B cell (primary cell): ENCODE data around the gene PPP6R3. TPM values are rescaled to one million over a fixed set of nuclear protein-coding genes. Genes with fewer than 3 reads are reported as not detected.
"Not testable (repeated sequence)": the region's sequence is repeated elsewhere in the genome, so short reads cannot be mapped to it uniquely, and the experiment has no call there.

ENCODE experiments used
- ATAC-seq: fragments of 200-7000 bp; cut with Tn5 transposase; one replicate; pipeline ENCODE4 v1.10.0; 2021; ENCODE audit warnings: low read depth, mild to moderate bottlenecking, moderate number of reproducible peaks, moderate library complexity
- CTCF ChIA-PET: fragments of 350-600 bp; sonication (Branson Sonifier 250); formaldehyde crosslinking; loops from one replicate; lab custom pipeline; 2021; ENCODE audit warnings: antibody characterized with exemption, inconsistent platforms; lab: Charles Lee
- POLR2A ChIA-PET: fragments of 350-600 bp; sonication (Branson Sonifier 250); formaldehyde crosslinking; loops from one replicate; lab custom pipeline; 2021; ENCODE audit warnings: antibody characterized with exemption; lab: Charles Lee
- DNase-seq: peaks from one replicate; pipeline ENCODE4 v3.0.0; 2013
- H2AFZ ChIP-seq: 2 replicates; pipeline ENCODE4 v1.6.1; 2012; ENCODE audit warnings: mild to moderate bottlenecking, low read depth, low read length; ENCODE audit not compliant: insufficient read depth, poor library complexity, severe bottlenecking
- H3K27ac ChIP-seq, 2 donors: 1 replicate in 1 of 2; 2 replicates in 1 of 2; pipeline ENCODE4 v1.5.1; 2012 to 2013; ENCODE audit warnings: low read length in 2 of 2, mild to moderate bottlenecking in 2 of 2, moderate library complexity in 1 of 2
- H3K27me3 ChIP-seq, 4 experiments: fragments of 200-600 bp in 1 of 4; sonication (generic) in 1 of 4; replicated peaks in 1 of 4; 1 replicate in 2 of 4; 2 replicates in 2 of 4; pipeline versions ENCODE4 v1.6.1 to v1.7.0; 2013 to 2016; ENCODE audit warnings: low read length in 3 of 4, mild to moderate bottlenecking in 2 of 4, mixed read lengths in 1 of 4, moderate library complexity in 1 of 4; ENCODE audit not compliant: insufficient read depth in 4 of 4, control insufficient read depth in 3 of 4; ENCODE audit errors: control extremely low read depth in 1 of 4
- H3K36me3 ChIP-seq, 2 experiments: replicated peaks in 1 of 2; 1 replicate in 1 of 2; 2 replicates in 1 of 2; pipeline versions ENCODE4 v1.6.1 to v1.7.1; 2013; ENCODE audit warnings: low read length in 1 of 2; ENCODE audit not compliant: insufficient read depth in 2 of 2, control insufficient read depth in 1 of 2; ENCODE audit errors: control extremely low read depth in 1 of 2, extremely low read depth in 1 of 2
- H3K4me1 ChIP-seq, 2 donors: fragments of 200-600 bp in 1 of 2; sonication (generic) in 1 of 2; 1 replicate in 1 of 2; 2 replicates in 1 of 2; pipeline versions ENCODE4 v1.5.1 to v1.6.1; 2013 to 2017; ENCODE audit warnings: low read length in 2 of 2; ENCODE audit not compliant: control insufficient read depth in 2 of 2, insufficient read depth in 2 of 2
- H3K4me2 ChIP-seq: replicated peaks from 2 replicates; pipeline ENCODE3; 2012; ENCODE audit warnings: mild to moderate bottlenecking, low read depth, low read length; ENCODE audit not compliant: poor library complexity, severe bottlenecking
- H3K4me3 ChIP-seq, 5 experiments: fragments of 200-600 bp in 1 of 5; sonication (generic) in 1 of 5; 1 replicate in 3 of 5; 2 replicates in 2 of 5; pipeline versions ENCODE4 v1.5.1 to v1.7.0; 2011 to 2016; ENCODE audit warnings: low read length in 4 of 5, mild to moderate bottlenecking in 4 of 5, low read depth in 2 of 5, control low read depth in 1 of 5, moderate library complexity in 1 of 5; ENCODE audit not compliant: insufficient read depth in 1 of 5; ENCODE audit errors: control extremely low read depth in 1 of 5, extremely low read depth in 1 of 5
- H3K79me2 ChIP-seq: fragments of 200-600 bp; sonication (generic); one replicate; pipeline ENCODE4 v1.6.0; 2016; ENCODE audit warnings: low read length; ENCODE audit not compliant: control insufficient read depth, insufficient read depth
- H3K9ac ChIP-seq: fragments of 200-600 bp; sonication (generic); 2 replicates; pipeline ENCODE4 v1.6.1; 2017; ENCODE audit warnings: mild to moderate bottlenecking, low read length, moderate library complexity
- H3K9me3 ChIP-seq, 3 donors: one replicate each; pipeline versions ENCODE4 v1.6.1 to v1.7.1; 2013; ENCODE audit warnings: low read length in 2 of 3; ENCODE audit not compliant: control insufficient read depth in 2 of 3, insufficient read depth in 1 of 3; ENCODE audit errors: control extremely low read depth in 1 of 3
- H4K20me1 ChIP-seq: 2 replicates; pipeline ENCODE4 v1.6.0; 2012; ENCODE audit warnings: mild to moderate bottlenecking, low read length; ENCODE audit not compliant: insufficient read depth, control insufficient read depth, poor library complexity, severe bottlenecking
- H3K27ac Mint-ChIP-seq: one replicate; pipeline ENCODE4 v1.8.0; 2021; ENCODE audit warnings: mixed read lengths
- H3K27me3 Mint-ChIP-seq: one replicate; pipeline ENCODE4 v1.8.0; 2021; ENCODE audit warnings: mixed read lengths
- H3K4me1 Mint-ChIP-seq: one replicate; pipeline ENCODE4 v1.8.0; 2021; ENCODE audit warnings: mixed read lengths
- H3K4me3 Mint-ChIP-seq: one replicate; pipeline ENCODE4 v1.8.0; 2021; ENCODE audit warnings: mixed read lengths
- H3K9me3 Mint-ChIP-seq: one replicate; pipeline ENCODE4 v1.8.0; 2022; ENCODE audit warnings: mixed read lengths; ENCODE audit not compliant: insufficient read depth
- CTCF ChIP-seq: fragments of 200-600 bp; IDR thresholded peaks from one replicate; pipeline ENCODE4 v1.8.0; 2022; ENCODE audit warnings: antibody characterized with exemption, mild to moderate bottlenecking
- EZH2 ChIP-seq: IDR thresholded peaks from 2 replicates; pipeline ENCODE4 v1.6.1; 2012; ENCODE audit warnings: borderline replicate concordance, low read depth, mild to moderate bottlenecking, moderate library complexity, low read length; ENCODE audit not compliant: insufficient read depth, poor library complexity, severe bottlenecking
- WGBS: methylation state at CpG from one replicate; pipeline ENCODE4 v1.1.5; 2013; ENCODE audit warnings: missing lambda C conversion rate; ENCODE audit not compliant: insufficient coverage; 5-methylcytosine and 5-hydroxymethylcytosine counted together
- intact Hi-C: fragments of 100-400 bp; cut with micrococcal nuclease; formaldehyde crosslinking; loops from one replicate; pipeline ENCODE4 v1.10.0; 2022
- polyA plus RNA-seq: library from polyadenylated mRNA; depleted of rRNA; stranded (reverse); fragments of >200 nt; gene quantifications from 2 replicates; pipeline ENCODE4 v1.2.3, GENCODE V29; 2012
- total RNA-seq, 2 donors: library from RNA; stranded (reverse); fragments of 120-200 nt in 1 of 2; gene quantifications; 1 replicate in 1 of 2; 2 replicates in 1 of 2; pipeline versions ENCODE4 v1.2.3 to v1.2.4, GENCODE V29; 2013 to 2022

The PPP6R3 gene
- total and polyA plus RNA-seq, 2 donors (not counting 1 experiment from before 2014, with no cell fraction given), result 48.5 to 159 TPM

- TF ChIP-seq CTCF (no peak), EZH2 (no peak)
- CTCF ChIA-PET, result no interaction called here
- Histone ChIP-seq H3K9ac (no peak overlapping the region), H3K4me2 (no peak overlapping the region), H3K4me1 (peaks cover 14 to 21% of the 10 kb centered on the region in 2 donors), H3K79me2 (peaks cover 23% of the 10 kb centered on the region), H4K20me1 (peaks cover 15% of the 10 kb centered on the region), H3K4me3 (no peak overlapping the region), H3K27ac (no peak overlapping the region), H3K36me3 (no peaks in the 10 kb centered on the region), H2AFZ (no peak overlapping the region), H3K9me3 (no peaks in the 10 kb centered on the region), H3K27me3 (no peaks in the 10 kb centered on the region)
- H3K4me1 Mint-ChIP-seq, result peaks cover 21% of the 10 kb centered on the region
- H3K9me3 Mint-ChIP-seq, result no peaks in the 10 kb centered on the region
- intact Hi-C loops, result no loop called here
- ATAC-seq (no peak), DNase-seq (no peak)
- peak overlapping the region; percentile 41 for H3K4me3 Mint-ChIP-seq
- peak overlapping the region; percentile 61 for H3K27ac Mint-ChIP-seq
- no peaks in the 10 kb centered on the region for H3K27me3 Mint-ChIP-seq
- whole genome bisulfite sequencing, result 89% methylated on average over 6 of the region's 7 CpGs
- POLR2A ChIA-PET, result no interaction called here
Observed at GRCh38 chr11:68457898-68458249, 2.7 kb upstream of the PPP6R3 start.

DNA sequence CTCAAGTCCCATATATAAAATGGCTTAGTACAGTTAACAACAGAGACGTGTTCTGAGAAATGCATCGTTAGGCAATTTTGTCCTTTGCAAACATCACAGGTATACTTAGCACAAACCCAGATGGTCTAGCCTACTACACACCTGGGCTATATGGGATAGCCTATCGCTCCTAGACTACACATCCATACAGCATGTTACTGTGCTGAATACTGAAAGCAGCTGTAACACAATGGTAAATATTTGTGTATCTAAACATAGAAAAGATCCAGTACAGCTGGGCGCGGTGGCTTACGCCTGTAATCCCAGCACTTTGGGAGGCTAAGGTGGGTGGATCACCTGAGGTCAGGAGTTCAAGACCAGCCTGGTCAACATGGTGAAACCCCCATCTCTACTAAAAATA, 2.2 kb upstream of the PPP6R3 start:
- H3K9me3 ChIP-seq, H3K4me2 ChIP-seq, intact Hi-C loops, H3K27me3 ChIP-seq, H3K27ac ChIP-seq, H3K9me3 Mint-ChIP-seq, H3K36me3 ChIP-seq, H3K27me3 Mint-ChIP-seq, H3K9ac ChIP-seq, ATAC-seq, H3K4me3 ChIP-seq, H2AFZ ChIP-seq, CTCF ChIA-PET, DNase-seq: not testable (repeated sequence)
- peaks cover 19% of the 10 kb centered on the region for H4K20me1 ChIP-seq
- WGBS, result 100% methylated on average over 2 of the region's 6 CpGs
- peaks cover 24% of the 10 kb centered on the region for H3K4me1 Mint-ChIP-seq
- POLR2A ChIA-PET, result interaction anchor here (0.6 to 0.7 kb wide), 2 partner anchors 377 to 1495 kb away, joined by 3 read pairs; no protein-coding TSS in a partner anchor
- H3K27ac Mint-ChIP-seq, result peak overlapping the region; percentile 61
- H3K4me3 Mint-ChIP-seq, result peak overlapping the region; percentile 41
- H3K4me1 ChIP-seq, result peaks cover 18 to 25% of the 10 kb centered on the region in 2 donors
- H3K79me2 ChIP-seq, result peaks cover 28% of the 10 kb centered on the region
